Erythroblast (primary cell): ENCODE measurements around the gene CPT1A.

Experiments
- DNase-seq, 2 experiments: peaks; one replicate each; lab custom pipeline; 2025; lab: John Stamatoyannopoulos, UW
- GATA1 ChIP-seq: IDR thresholded peaks from 2 replicates; pipeline ENCODE4 v1.6.1; 2011; ENCODE audit warnings: low read depth, mild to moderate bottlenecking, control low read depth, low read length, moderate library complexity
- POLR2A ChIP-seq: IDR thresholded peaks from 2 replicates; pipeline ENCODE4 v1.6.1; 2011; ENCODE audit warnings: mild to moderate bottlenecking, low read length

CPT1A gene

DNA sequence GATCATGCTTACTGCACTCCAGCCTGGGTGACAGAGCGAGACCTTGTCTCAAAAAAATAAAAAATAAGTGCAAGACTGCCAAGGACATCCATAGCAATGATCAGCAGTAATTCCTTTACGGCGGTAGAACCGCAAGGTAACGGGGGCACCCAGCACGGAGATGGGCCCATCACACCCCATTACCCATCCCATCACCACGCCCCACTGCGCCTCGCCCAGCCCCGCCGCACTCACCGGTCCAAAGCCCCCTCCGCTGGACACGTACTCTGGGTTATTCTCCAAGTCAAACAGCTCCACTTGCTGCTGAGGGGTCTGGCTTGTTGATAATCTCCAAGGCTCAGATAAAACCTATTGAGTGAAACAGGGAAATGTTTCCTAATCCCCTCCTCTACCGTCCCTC lies 81.7 kb downstream of the CPT1A start:
- TF ChIP-seq POLR2A (no peak), GATA1 (no peak)
- no peak for DNase-seq

DNA sequence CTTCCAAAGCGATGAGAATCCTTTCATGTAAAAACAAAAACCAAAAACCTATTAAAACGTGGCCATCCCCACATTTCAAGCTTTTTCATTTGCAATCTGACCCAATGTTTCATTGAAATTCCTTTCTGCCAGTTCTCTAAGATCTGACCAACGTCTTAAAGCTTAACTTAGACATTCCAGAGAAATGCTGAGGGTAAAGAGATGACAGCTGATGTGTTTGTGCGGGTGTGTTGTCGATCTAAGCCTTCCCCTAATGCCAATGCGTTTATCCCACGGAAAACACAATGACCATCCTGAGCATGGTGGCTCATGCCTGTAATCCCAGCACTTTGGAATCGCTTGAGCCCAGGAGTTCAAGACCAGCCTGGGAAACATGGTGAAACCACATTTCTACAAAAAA lies 84.0 kb downstream of the CPT1A start:
- TF ChIP-seq POLR2A = no peak
- TF ChIP-seq GATA1 = no peak
- DNase-seq = no peak

DNA sequence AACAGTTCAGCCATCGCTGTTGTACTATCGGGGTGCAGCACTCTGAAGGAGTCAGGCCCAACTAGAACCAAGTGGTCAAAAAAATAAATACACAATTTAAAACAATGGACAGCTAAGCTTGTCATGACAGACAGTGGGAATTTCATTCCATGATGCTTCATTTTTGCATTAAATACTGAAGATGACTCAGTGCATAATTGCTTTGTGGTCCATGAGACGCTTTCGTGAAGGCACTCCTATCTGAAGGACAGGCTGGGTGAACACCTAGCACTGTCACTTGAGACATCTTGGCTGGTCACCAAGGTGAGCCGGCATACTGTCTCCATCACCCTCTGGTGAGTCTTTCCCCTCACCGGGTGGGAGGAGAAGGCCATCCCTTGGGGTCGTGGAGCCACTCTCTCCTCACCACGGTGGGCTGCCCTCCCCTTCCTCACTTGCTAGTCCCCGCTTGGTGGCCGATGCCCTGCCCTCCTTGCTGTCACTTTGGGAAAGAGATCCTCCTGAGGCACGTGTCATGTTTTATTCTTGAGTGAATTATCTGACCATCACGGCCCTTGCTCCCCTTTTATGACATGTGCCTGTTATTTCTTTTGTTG lies 85.4 kb downstream of the CPT1A start:
- TF ChIP-seq POLR2A (no peak), GATA1 (no peak)
- no peak for DNase-seq

DNA sequence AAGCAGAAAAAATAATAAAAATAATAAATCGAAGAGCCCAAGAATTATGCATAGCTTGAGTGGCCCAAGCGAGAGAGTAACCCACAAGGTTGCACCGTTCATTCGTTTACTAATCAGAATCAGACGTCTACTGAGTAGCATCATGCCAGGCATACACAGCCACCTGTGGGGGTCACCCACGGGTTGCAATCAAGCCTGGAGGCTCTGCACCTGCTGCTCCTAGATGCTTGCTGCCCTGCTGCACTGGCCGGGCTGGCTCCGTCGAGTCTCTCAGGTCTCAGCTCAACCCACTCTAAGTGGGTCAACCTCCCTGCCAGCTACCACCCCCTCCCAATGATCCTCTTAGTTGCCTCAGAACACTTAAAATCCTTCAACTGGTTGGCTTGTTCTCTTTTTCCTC lies 88.4 kb downstream of the CPT1A start:
- DNase-seq = no peak
- no peak for TF ChIP-seq POLR2A
- no peak for TF ChIP-seq GATA1

DNA sequence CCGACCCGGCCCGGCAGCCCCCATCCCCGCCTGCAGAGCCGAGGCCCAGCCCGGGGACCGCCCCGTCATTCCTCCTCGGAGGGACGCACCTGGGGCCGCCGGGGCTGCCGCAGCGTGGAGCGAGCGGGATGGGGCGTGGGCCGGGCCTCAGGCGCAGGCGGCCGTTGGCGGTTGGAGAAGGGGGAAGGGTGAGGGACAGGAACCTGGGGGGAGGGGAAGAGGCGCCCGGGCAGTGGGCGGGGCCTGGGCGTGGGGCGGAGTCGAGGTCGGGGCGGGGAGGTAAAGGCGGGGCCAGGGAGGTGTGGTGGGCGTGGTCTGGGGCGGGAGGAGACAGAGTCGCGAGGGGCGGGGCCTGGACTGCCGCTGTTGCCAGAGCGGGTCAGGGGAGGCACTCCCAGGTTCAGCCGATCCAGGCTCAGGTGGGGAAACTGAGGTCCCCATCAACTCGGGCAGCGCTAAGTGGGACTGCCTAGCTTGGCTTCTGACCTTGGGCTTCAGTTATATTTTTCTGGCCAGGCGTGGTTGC lies 90.3 kb downstream of the CPT1A start, which contains the start of gene TESMIN:
Gene TESMIN (minus strand): TSS at position 190 of the 526 bp plus-strand sequence. CDS start 860 bp downstream, outside the sequence.
- peak; percentile 91 to 95 for DNase-seq
- no peak for TF ChIP-seq GATA1
- no peak for TF ChIP-seq POLR2A

DNA sequence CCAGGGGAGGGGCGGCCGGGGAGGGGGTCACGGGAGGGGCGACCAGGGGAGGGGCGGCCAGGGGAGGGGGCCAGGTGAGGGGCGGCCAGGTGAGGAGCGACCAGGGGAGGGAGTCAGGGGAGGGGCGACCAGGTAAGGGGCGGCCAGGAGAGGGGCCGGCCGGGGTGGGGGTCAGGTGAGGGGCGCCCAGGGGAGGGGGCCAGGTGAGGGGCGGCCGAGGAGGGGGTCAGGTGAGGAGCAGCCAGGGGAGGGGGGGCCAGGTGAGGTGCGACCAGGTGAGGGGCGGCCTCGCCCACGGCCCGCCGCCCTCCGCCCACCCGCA lies 90.8 kb downstream of the CPT1A start:
- no peak for TF ChIP-seq GATA1
- no peak for TF ChIP-seq POLR2A
- DNase-seq = peak in 1 of 2 experiments; percentile 38

DNA sequence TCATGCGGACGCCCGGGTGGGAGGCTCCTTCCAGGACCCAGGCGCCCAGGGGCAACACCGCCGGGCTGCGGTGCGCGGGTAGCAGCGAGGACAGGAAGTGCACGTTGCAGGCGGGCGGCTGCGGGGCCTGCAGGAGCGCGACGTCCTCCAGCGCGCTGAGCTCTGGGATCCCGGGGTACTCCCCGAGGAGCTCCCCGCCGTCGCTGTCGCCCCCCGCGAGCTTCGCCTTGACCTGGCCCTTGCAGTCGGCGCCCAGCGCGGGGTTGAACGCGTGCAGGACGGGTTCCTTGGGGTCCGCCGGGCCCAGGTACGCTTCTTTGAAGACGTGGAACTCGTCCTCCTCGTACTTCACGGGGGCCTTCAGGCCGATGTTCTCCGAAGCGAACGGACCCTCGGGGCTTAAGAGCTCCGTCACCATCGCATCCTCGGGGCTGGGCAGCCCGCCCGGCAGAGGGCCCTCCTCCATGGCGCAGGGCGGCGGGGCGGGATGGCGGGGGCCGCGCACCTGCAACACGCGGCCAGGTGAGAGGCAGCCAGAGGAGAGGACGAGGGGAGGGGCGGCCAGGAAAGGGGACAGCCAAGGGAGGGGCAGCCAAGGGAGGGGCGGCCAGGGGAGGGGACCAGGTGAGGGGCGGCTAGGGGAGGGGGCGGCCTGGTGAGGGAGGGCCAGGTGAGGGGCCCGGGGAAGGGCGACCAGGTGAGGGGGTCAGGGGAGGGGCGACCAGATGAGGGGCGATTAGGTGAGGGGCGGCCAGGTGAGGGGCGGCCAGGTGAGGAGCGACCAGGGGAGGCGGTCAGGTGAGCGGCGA lies 91.3 kb downstream of the CPT1A start:
- no peak for TF ChIP-seq POLR2A
- no peak for TF ChIP-seq GATA1
- peak; percentile 25 to 30 for DNase-seq

DNA sequence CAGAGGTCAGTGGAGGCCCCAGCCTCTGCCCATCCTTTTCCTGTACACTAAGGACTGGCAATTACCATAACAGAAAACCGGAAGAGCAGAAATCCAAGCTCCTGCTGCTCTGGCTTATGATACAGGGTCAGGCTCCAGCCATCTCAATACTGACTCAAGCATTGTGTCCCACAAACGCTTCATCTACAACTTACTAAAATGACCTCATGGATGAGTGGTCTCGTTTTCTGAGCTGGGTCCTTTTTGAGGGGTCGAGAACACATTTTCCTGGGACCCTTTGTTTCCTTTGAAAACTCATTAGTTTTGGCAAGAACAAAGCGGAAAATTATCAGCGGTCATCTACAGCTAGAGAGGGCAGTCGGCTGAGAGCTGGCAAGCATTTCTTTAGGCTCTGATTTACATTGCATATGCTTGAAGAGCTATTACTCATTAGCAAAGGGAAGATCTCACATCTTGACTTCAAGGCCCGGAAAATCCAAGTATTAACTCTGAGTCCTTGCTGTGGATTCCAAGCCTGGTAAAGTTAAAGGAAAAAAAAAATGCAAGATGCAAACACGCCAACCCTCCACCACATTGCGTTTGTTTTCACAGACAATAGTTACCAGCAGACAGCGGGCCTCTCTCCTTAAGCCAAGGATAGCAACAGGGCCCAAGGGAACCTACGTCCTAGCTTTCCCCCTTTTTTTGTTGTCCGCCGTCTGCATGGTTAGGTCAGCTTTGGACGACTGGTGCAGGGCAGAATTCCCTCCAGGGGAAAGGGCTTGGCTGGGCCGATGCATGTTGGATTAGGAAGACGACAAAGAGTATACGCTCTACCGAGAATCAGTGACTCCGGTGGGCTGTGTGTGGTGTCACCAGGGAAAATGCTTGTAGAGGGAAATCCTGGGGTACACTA lies 92.2 kb downstream of the CPT1A start:
- no peak for DNase-seq
- TF ChIP-seq GATA1 (no peak), POLR2A (no peak)

DNA sequence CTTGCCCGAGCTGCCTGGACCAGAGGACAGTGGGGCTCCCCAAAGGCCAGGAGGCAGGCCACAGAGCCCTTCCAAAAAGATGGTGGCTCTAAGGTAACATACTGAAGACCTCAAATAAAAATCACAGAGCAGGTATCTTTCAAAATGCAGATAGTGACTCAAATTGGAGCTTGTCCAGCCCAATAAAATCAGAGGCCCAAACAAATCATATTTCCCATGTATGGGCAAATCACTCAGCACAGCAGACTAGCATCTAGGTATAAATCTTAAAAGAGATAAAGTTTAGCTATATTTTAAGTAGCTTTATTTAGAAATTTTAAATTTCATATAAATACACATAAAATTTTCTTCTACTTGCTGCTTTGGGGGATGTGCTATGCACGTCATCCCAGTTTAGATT lies 93.7 kb downstream of the CPT1A start:
- TF ChIP-seq POLR2A (no peak), GATA1 (no peak)
- DNase-seq = no peak

DNA sequence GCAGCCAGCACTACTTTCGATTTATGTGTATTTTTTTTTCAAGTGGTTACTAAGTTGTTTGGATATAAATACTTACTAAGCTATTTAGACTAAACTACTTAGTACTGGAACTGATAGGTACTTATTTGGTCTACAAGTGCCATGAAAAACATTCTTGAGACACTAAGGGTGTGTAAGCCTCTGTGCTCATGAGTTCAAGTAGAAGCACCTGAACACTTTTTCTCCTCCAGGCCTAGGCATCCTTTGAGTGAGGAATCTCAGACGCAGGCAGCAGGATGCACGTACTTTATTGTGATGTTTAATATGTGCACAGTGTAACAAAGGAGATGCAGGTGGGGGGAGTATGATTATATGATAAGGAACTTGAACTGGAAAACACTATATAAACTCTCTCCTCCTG lies 98.2 kb downstream of the CPT1A start:
- TF ChIP-seq POLR2A = no peak
- DNase-seq = no peak

DNA sequence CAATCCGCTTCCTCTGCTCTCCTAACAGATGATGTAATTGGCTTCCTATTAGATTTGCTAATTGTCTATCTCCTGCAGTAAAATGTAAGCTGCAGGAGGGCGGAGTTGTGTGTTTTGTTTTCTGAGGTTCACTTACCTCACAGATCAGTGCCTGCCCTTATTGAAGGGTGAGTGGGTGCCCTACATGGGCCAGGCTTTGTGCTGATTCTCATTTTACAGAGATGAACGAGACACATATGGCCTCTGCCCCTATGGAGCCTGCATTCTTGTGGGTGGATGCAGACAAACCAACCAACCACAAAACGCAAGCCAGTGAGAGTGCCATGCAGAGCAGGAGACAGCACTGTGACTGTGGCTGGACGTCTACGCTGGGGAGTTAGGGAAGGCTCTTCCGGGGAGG lies 100.3 kb downstream of the CPT1A start:
- no peak for TF ChIP-seq GATA1
- TF ChIP-seq POLR2A = no peak
- DNase-seq = no peak

DNA sequence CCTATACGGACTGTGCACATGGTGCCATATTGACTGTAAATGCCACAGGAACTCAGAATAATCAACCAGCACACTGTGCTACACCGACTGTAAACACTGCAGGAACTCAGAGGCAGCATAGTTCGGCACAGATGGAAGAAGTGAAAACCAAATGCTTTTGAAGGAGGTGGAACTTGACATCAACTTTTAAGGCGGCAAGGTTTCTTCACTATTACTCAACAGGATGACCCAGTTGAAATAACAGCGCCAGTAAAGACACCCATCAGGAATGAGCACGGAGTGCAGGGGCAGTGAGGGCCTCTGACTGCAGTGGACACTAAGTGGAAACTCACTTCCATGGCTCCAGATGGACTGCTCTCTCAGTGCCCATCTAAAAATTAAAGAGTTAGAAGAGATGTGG lies 106.1 kb downstream of the CPT1A start:
- no peak for DNase-seq
- no peak for TF ChIP-seq POLR2A

DNA sequence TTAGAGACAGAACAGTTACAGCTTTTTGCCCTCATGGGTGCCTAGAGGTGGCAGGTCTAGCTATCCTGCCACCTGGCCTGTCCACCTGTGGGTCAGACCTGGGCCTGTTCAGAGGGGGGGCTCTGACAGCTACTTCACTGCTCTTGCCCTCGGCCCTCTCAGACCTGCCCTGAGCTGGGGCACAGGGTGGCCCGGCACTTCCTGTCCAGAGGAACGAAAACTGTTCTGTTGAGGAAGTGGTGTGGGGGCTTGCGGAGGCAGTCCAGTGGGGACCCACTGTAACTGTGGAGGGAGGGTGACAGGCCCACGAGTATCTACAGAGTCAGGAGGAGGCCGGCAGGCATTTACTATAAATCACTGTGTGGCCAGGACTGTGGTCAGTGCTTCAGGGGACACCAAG lies 106.6 kb downstream of the CPT1A start:
- no peak for TF ChIP-seq GATA1
- TF ChIP-seq POLR2A = no peak

DNA sequence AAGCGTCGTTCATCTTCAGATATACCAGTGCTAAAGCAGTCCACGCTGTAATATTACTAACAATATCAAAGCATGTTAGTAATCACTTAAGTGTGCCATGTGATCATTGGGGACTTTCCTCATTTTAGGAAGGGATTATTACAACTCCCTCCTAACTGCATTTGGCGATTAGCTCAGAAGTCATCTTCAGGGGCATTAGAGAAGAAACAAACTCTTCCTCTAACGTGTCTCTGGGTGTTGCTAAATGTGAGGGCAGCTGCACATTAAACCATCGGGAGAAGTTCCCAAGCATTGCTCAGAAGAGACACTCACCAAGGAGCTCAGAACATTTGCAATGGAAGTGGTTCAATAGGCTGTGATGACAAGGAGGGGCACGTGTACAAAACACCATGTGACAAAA lies 107.6 kb downstream of the CPT1A start:
- TF ChIP-seq POLR2A (no peak), GATA1 (no peak)
- no peak for DNase-seq

More for the DNA sequence above, 106.6 kb downstream of the CPT1A start:
- no peak for DNase-seq
